Stimulated activated CD4-positive, alpha-beta T cell treated with anti-CD3 and anti-CD28 coated beads, Interleukin-15, amount 100 ng/mL, for 1 hour (primary cell): ENCODE data around the gene MBD6.
A peak's percentile ranks its signal among the peaks of the same experiment; 100 is the strongest.
"Not testable (repeated sequence)": the region's sequence is repeated elsewhere in the genome, so short reads cannot be mapped to it uniquely, and the experiment has no call there.

ENCODE experiments used
- DNase-seq, 2 donors: peaks; one replicate each; pipeline ENCODE4 v3.0.0-alpha.2; 2020; ENCODE audit warnings: low read depth in 1 of 2, low spot score in 1 of 2

Gene MBD6

GRCh38 chr12:57487597-57488401 is 34.8 kb upstream of the MBD6 start, which contains the start of gene MARS1:
Gene MARS1 (plus strand): TSS chr12:57488068. CDS start chr12:57488091, 23 bp downstream.
- DNase-seq, result peak; percentile 80 to 83

- DNase-seq, result no peak
Measured at GRCh38 chr12:57488402-57489156, 34.0 kb upstream of the MBD6 start.

GRCh38 chr12:57489157-57489641 is 33.4 kb upstream of the MBD6 start:
- DNase-seq, result no peak

GRCh38 chr12:57490126-57490525 is 32.5 kb upstream of the MBD6 start:
- no peak for DNase-seq

- DNase-seq, result no peak
Measured at GRCh38 chr12:57491393-57492280, 31.0 kb upstream of the MBD6 start.

- DNase-seq, result not testable (repeated sequence)
Measured at GRCh38 chr12:57495051-57495701, 27.4 kb upstream of the MBD6 start.

- no peak for DNase-seq
Measured at GRCh38 chr12:57496822-57497221, 25.8 kb upstream of the MBD6 start.

- no peak for DNase-seq
Measured at GRCh38 chr12:57497223-57498131, 25.1 kb upstream of the MBD6 start.

GRCh38 chr12:57498132-57498502 is 24.5 kb upstream of the MBD6 start:
- no peak for DNase-seq

GRCh38 chr12:57498571-57498970 is 24.1 kb upstream of the MBD6 start:
- DNase-seq, result no peak

- no peak for DNase-seq
Measured at GRCh38 chr12:57500213-57500612, 22.4 kb upstream of the MBD6 start.

- DNase-seq, result not testable (repeated sequence)
Measured at GRCh38 chr12:57502311-57502969, 20.2 kb upstream of the MBD6 start.

- DNase-seq, result not testable (repeated sequence)
Measured at GRCh38 chr12:57506541-57506940, 16.1 kb upstream of the MBD6 start.

GRCh38 chr12:57507796-57508195 is 14.8 kb upstream of the MBD6 start:
- not testable (repeated sequence) for DNase-seq

- no peak for DNase-seq
Measured at GRCh38 chr12:57511161-57511560, 11.5 kb upstream of the MBD6 start.

GRCh38 chr12:57511588-57512325 is 10.9 kb upstream of the MBD6 start:
- DNase-seq, result no peak

GRCh38 chr12:57512665-57513064 is 10.0 kb upstream of the MBD6 start:
- no peak for DNase-seq

GRCh38 chr12:57513266-57513665 is 9.4 kb upstream of the MBD6 start:
- DNase-seq, result no peak
